SK-N-SH (cell line): Measurements from ENCODE around the gene CPLX3. TPM values are rescaled to one million over a fixed set of nuclear protein-coding genes. Genes with fewer than 3 reads are reported as not detected.

Experiments
- CTCF ChIA-PET: fragments of 300-600, 350-600 bp; formaldehyde crosslinking; extraction: SDS; loops from one replicate; lab custom pipeline; 2021; lab: Yijun Ruan, JAX
- POLR2A ChIA-PET: fragments of 350-600 bp; sonication (Branson Sonifier 250); formaldehyde crosslinking; extraction: SDS; loops from one replicate; lab custom pipeline; 2020; ENCODE audit warnings: antibody characterized with exemption, inconsistent platforms; lab: Yijun Ruan, JAX
- DNase-seq: peaks from one replicate; pipeline ENCODE4 v3.0.0; 2012
- H2AFZ ChIP-seq: fragments of 200-600 bp; sonication (generic); 2 replicates; pipeline ENCODE4 v1.8.1; 2016; ENCODE audit warnings: antibody characterized with exemption, mild to moderate bottlenecking, low read depth
- H3F3A ChIP-seq: fragments of 200-600 bp; sonication (generic); replicated peaks from 2 replicates; pipeline ENCODE3; 2016; ENCODE audit warnings: antibody characterized with exemption, mild to moderate bottlenecking; ENCODE audit not compliant: insufficient read depth
- H3K27ac ChIP-seq, 2 experiments: fragments of 200-500 bp in 1 of 2; fragments of 200-600 bp in 1 of 2; sonication (Bioruptor generic) in 1 of 2; sonication (generic), shearing (Covaris generic) in 1 of 2; 2 replicates each; pipeline versions ENCODE4 v1.5.1 to v1.6.1; 2014 to 2016; ENCODE audit warnings: low read depth in 2 of 2, inconsistent platforms in 1 of 2, low read length in 1 of 2, mild to moderate bottlenecking in 1 of 2, mixed read lengths in 1 of 2
- H3K27me3 ChIP-seq: fragments of 200-600 bp; sonication (generic), shearing (Covaris generic); 2 replicates; pipeline ENCODE4 v1.6.1; 2016; ENCODE audit warnings: mixed run types; ENCODE audit not compliant: insufficient read depth
- H3K36me3 ChIP-seq, 2 experiments: fragments of 200-500 bp in 1 of 2; fragments of 200-600 bp in 1 of 2; sonication (Bioruptor generic) in 1 of 2; sonication (generic) in 1 of 2; replicated peaks in 1 of 2; 2 replicates each; pipeline versions ENCODE3 to v1.5.1; 2014 to 2016; ENCODE audit warnings: low read length in 1 of 2, mild to moderate bottlenecking in 1 of 2; ENCODE audit not compliant: insufficient read depth in 2 of 2, control insufficient read depth in 1 of 2
- H3K4me1 ChIP-seq, 2 experiments: fragments of 200-500 bp in 1 of 2; fragments of 200-600 bp in 1 of 2; sonication (Bioruptor generic) in 1 of 2; sonication (generic), shearing (Covaris generic) in 1 of 2; 2 replicates each; pipeline versions ENCODE4 v1.5.1 to v1.6.1; 2014 to 2016; ENCODE audit warnings: low read depth in 1 of 2, low read length in 1 of 2, mixed run types in 1 of 2; ENCODE audit not compliant: insufficient read depth in 2 of 2, control insufficient read depth in 1 of 2
- H3K4me2 ChIP-seq: fragments of 200-600 bp; sonication (generic), shearing (Covaris generic); 2 replicates; pipeline ENCODE4 v1.6.1; 2017; ENCODE audit warnings: mixed run types
- H3K4me3 ChIP-seq, 2 experiments: fragments of 200-500 bp in 1 of 2; fragments of 200-600 bp in 1 of 2; sonication (Bioruptor generic) in 1 of 2; sonication (generic), shearing (Covaris generic) in 1 of 2; 2 replicates each; pipeline versions ENCODE4 v1.5.1 to v1.8.1; 2014 to 2016; ENCODE audit warnings: low read depth in 2 of 2, inconsistent platforms in 1 of 2, low read length in 1 of 2, mild to moderate bottlenecking in 1 of 2, mixed read lengths in 1 of 2, moderate library complexity in 1 of 2
- H3K79me2 ChIP-seq: fragments of 200-600 bp; sonication (generic); 2 replicates; pipeline ENCODE4 v1.8.1; 2017; ENCODE audit warnings: mild to moderate bottlenecking; ENCODE audit not compliant: insufficient read depth
- H3K9ac ChIP-seq: fragments of 200-600 bp; sonication (generic); 2 replicates; pipeline ENCODE4 v1.6.1; 2017; ENCODE audit warnings: mixed run types
- H3K9me2 ChIP-seq: fragments of 200-600 bp; sonication (generic); 2 replicates; pipeline ENCODE4 v1.6.1; 2017; ENCODE audit warnings: mixed run types
- H3K9me3 ChIP-seq: fragments of 200-600 bp; sonication (generic); 2 replicates; pipeline ENCODE4 v1.6.1; 2017; ENCODE audit warnings: mixed run types, mild to moderate bottlenecking, moderate library complexity
- H4K20me1 ChIP-seq: fragments of 200-600 bp; sonication (generic); 2 replicates; pipeline ENCODE4 v1.6.1; 2017; ENCODE audit warnings: mild to moderate bottlenecking, mixed run types; ENCODE audit not compliant: insufficient read depth
- CHD2 ChIP-seq: fragments of 150-350 bp; IDR thresholded peaks from 2 replicates; pipeline ENCODE4 v1.6.1; 2018; ENCODE audit warnings: low read length; ENCODE audit not compliant: partially characterized antibody
- CTCF ChIP-seq: fragments of 200-600 bp; sonication (generic); IDR thresholded peaks from 2 replicates; pipeline ENCODE4 v1.6.1; 2017; ENCODE audit warnings: antibody characterized with exemption, mild to moderate bottlenecking, moderate library complexity
- ELF1 ChIP-seq: IDR thresholded peaks from 2 replicates; pipeline ENCODE4 v1.4.0; 2012
- FOXJ3 ChIP-seq: sonication (generic); formaldehyde crosslinking; IDR thresholded peaks from 2 replicates; pipeline ENCODE4 v1.5.1; 2020; ENCODE audit warnings: mild to moderate bottlenecking, missing genetic modification reagents
- GABPA ChIP-seq: IDR thresholded peaks from 2 replicates; pipeline ENCODE4 v1.4.0; 2012; ENCODE audit warnings: low read depth, mild to moderate bottlenecking
- GATA2 ChIP-seq: sonication (generic); formaldehyde crosslinking; IDR thresholded peaks from 2 replicates; pipeline ENCODE4 v1.5.0; 2020; ENCODE audit warnings: mild to moderate bottlenecking, missing genetic modification reagents
- MAX ChIP-seq: IDR thresholded peaks from 2 replicates; pipeline ENCODE4 v1.4.0; 2012; ENCODE audit warnings: low read depth
- RAD21 ChIP-seq: IDR thresholded peaks from 2 replicates; pipeline ENCODE4 v1.6.1; 2012; ENCODE audit warnings: mild to moderate bottlenecking, low read length
- RCOR1 ChIP-seq: fragments of 150-350 bp; IDR thresholded peaks from 2 replicates; pipeline ENCODE4 v1.6.1; 2017; ENCODE audit warnings: antibody characterized with exemption, low read length
- REST ChIP-seq: IDR thresholded peaks from 2 replicates; pipeline ENCODE4 v1.6.1; 2012; ENCODE audit warnings: mild to moderate bottlenecking, low read depth, low read length, moderate library complexity
- RFX5 ChIP-seq: IDR thresholded peaks from 2 replicates; pipeline ENCODE4 v1.6.1; 2012; ENCODE audit warnings: mild to moderate bottlenecking, improper control_type of control experiment, low read length
- SMC3 ChIP-seq: IDR thresholded peaks from 2 replicates; pipeline ENCODE4 v1.6.1; 2012; ENCODE audit warnings: low read depth, low read length, improper control_type of control experiment
- TAF1 ChIP-seq: IDR thresholded peaks from 2 replicates; pipeline ENCODE4 v1.6.1; 2012; ENCODE audit warnings: low read depth, mild to moderate bottlenecking, low read length, moderate library complexity, borderline replicate concordance
- TCF12 ChIP-seq: IDR thresholded peaks from 2 replicates; pipeline ENCODE4 v1.4.0; 2012
- USF2 ChIP-seq: fragments of 150-350 bp; IDR thresholded peaks from 2 replicates; pipeline ENCODE4 v1.6.1; 2017; ENCODE audit warnings: antibody characterized with exemption, low read length, low read depth, borderline replicate concordance
- WGBS: methylation state at CpG from one replicate; pipeline ENCODE4 v1.1.6; 2017; ENCODE audit warnings: low lambda C conversion rate; 5-methylcytosine and 5-hydroxymethylcytosine counted together
- polyA plus RNA-seq, 3 experiments: library from polyadenylated mRNA; depleted of rRNA; stranded (reverse); fragments of >200 nt; gene quantifications; 2 replicates each; pipeline ENCODE4 v1.2.3, GENCODE V29; 2012

Gene CPLX3
- polyA plus RNA-seq, 1 of the 3 experiments (the other 2 are of a cell fraction): not detected

- H3K79me2 ChIP-seq: peaks cover 25% of the 10 kb centered on the region
- POLR2A ChIA-PET: no interaction called here
- H2AFZ ChIP-seq: no peak overlapping the region
- H3K9me3 ChIP-seq: no peaks in the 10 kb centered on the region
- peak; percentile 94 for DNase-seq
- no peak overlapping the region for H3K27ac ChIP-seq
- H3F3A ChIP-seq: no peaks in the 10 kb centered on the region
- TF ChIP-seq MAX (no peak), RFX5 (no peak), CHD2 (peak; percentile 36), GATA2 (CRISPR knock-in tag) (no peak), SMC3 (peak; percentile 71), REST (no peak), CTCF (peak; percentile 90), RAD21 (peak; percentile 74)
- H3K4me3 ChIP-seq: peak overlapping the region in 1 of 2 experiments; percentile 43; a peak in 1 of 4 replicates
- H3K27me3 ChIP-seq: no peaks in the 10 kb centered on the region
- peaks cover 45% of the 10 kb centered on the region for H4K20me1 ChIP-seq
- no peaks in the 10 kb centered on the region for H3K9me2 ChIP-seq
- WGBS: 47% methylated on average over 11 of the region's 18 CpGs
- peaks cover 0 to 55% of the 10 kb centered on the region in 2 experiments for H3K36me3 ChIP-seq
- no peak overlapping the region for H3K9ac ChIP-seq
- no peaks in the 10 kb centered on the region for H3K4me1 ChIP-seq
- no peak overlapping the region for H3K4me2 ChIP-seq
- CTCF ChIA-PET: interaction anchor here (0.7 to 3.0 kb wide), 34 partner anchors 8 to 167 kb away, joined by 3 to 43 read pairs (median 5); partner anchors contain the start of genes CPLX3, CSK, LMAN1L and ULK3
These were observed 26.4 kb upstream of the CPLX3 start for GRCh38 chr15:74799856-74800558.

DNA sequence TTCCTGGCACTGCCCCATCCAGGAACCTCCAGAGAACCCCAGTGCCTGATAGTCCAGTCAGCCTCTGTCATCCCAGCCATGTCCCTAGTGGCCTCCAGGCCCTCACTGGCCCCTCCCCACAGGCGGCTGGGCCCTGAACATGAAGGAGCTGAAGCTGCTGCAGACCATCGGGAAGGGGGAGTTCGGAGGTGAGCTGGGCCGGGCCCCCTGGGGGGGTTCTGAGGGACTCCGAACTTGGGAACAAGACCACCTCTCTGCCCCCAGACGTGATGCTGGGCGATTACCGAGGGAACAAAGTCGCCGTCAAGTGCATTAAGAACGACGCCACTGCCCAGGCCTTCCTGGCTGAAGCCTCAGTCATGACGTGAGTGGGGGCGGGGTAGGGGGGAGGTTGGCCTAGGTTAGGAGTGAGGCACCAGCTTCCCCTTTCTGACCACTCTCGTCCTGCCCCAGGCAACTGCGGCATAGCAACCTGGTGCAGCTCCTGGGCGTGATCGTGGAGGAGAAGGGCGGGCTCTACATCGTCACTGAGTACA, 25.8 kb upstream of the CPLX3 start:
- Histone ChIP-seq H3K36me3 (peaks cover 0 to 55% of the 10 kb centered on the region in 2 experiments), H3K9me3 (no peaks in the 10 kb centered on the region), H3F3A (no peaks in the 10 kb centered on the region)
- WGBS: 94% methylated on average over 15 of the region's 20 CpGs
- no peak for TF ChIP-seq USF2
- TF ChIP-seq TCF12: no peak
- no peak for TF ChIP-seq FOXJ3
- no peak for TF ChIP-seq CHD2
- TF ChIP-seq TAF1: no peak
- TF ChIP-seq GABPA: no peak
- no peak for TF ChIP-seq RCOR1
- TF ChIP-seq ELF1: no peak
- TF ChIP-seq, all 33 proteins: peak for 0
- H2AFZ ChIP-seq: no peak overlapping the region
- no peaks in the 10 kb centered on the region for H3K27me3 ChIP-seq
- H3K79me2 ChIP-seq: peaks cover 21% of the 10 kb centered on the region
- H3K4me1 ChIP-seq: no peaks in the 10 kb centered on the region
- no peak overlapping the region for H3K4me3 ChIP-seq
- no peak overlapping the region for H3K27ac ChIP-seq
- POLR2A ChIA-PET: no interaction called here
- no peak overlapping the region for H3K9ac ChIP-seq
- H4K20me1 ChIP-seq: peaks cover 44% of the 10 kb centered on the region
- DNase-seq: no peak
- CTCF ChIA-PET: interaction anchor here (0.7 to 3.0 kb wide), 24 partner anchors 7 to 166 kb away, joined by 3 to 43 read pairs (median 5); partner anchors contain the start of genes CPLX3, CSK and LMAN1L
- H3K9me2 ChIP-seq: no peaks in the 10 kb centered on the region
- H3K4me2 ChIP-seq: no peak overlapping the region
